Measurements from ENCODE around the gene TMEM132C. TPM values are rescaled to one million over a fixed set of nuclear protein-coding genes. Genes with fewer than 3 reads are reported as not detected.

The TMEM132C gene
- total RNA-seq, 1 donor from 2014 or later, result 0.64 TPM

DNA sequence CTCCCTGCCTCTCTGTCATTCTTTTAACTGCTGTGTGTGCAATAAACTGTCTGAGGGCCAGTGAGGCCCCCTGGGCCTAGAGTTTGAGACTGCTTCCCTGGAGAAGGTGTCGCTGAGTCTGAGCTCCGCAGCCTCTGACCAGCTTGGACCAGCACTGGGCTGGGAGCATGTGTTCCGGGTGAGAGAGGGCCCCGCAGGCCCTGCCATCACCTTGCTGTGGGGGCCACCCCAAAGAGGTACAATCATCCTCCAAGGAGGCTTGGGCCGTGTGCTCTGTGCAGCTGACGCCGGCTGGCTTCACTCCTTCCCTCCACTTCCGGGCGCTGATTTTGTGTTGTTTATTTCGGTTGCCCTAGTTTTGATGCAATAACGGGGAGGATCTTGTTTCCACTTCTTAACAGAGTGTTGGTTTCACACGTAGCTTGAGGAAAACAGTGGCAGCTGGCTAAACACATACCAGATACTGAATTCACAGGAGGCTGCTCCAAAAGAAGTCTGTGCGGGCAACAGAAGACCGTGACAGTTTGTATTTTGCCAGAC lies 121.6 kb downstream of the TMEM132C start:
- intact Hi-C loops (cut with DNase I), result no loop called here
- Histone ChIP-seq H3K27me3 (peaks cover 8% of the 10 kb centered on the region), H3K4me1 (no peaks in the 10 kb centered on the region), H3K4me3 (no peak overlapping the region), H3K36me3 (no peaks in the 10 kb centered on the region), H3K27ac (no peak overlapping the region), H3K9me3 (no peaks in the 10 kb centered on the region)
- ATAC-seq (peak; percentile 21), DNase-seq (no peak)
- TF ChIP-seq, protein P1, sequence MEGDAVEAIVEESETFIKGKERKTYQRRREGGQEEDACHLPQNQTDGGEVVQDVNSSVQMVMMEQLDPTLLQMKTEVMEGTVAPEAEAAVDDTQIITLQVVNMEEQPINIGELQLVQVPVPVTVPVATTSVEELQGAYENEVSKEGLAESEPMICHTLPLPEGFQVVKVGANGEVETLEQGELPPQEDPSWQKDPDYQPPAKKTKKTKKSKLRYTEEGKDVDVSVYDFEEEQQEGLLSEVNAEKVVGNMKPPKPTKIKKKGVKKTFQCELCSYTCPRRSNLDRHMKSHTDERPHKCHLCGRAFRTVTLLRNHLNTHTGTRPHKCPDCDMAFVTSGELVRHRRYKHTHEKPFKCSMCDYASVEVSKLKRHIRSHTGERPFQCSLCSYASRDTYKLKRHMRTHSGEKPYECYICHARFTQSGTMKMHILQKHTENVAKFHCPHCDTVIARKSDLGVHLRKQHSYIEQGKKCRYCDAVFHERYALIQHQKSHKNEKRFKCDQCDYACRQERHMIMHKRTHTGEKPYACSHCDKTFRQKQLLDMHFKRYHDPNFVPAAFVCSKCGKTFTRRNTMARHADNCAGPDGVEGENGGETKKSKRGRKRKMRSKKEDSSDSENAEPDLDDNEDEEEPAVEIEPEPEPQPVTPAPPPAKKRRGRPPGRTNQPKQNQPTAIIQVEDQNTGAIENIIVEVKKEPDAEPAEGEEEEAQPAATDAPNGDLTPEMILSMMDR (IDR thresholded peaks at IDR 0.05), result no peak

DNA sequence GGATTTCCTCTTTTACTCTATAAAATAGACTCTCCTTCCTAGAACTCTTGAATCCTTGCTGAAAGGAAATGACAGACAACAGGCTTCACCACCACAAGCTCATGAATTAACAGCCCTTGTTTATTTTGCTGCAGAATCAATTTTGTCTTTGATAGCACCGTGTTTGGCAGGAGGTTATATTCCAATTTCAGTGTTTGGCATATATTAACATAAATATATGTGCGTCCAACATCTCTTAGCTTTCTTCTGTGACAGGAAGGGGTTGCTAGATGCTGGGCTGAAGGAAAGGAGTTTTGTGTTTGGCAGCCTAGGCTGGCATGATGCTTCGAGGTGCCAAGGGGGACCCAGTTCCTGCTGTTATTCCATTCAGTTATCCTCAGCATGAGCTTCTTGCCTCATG lies 126.4 kb downstream of the TMEM132C start:
- Histone ChIP-seq H3K4me1 (no peaks in the 10 kb centered on the region), H3K9me3 (no peaks in the 10 kb centered on the region), H3K27me3 (no peaks in the 10 kb centered on the region), H3K4me3 (no peak overlapping the region), H3K27ac (no peak overlapping the region), H3K36me3 (no peaks in the 10 kb centered on the region)
- ATAC-seq (no peak), DNase-seq (no peak)
- intact Hi-C loops (cut with DNase I), result no loop called here
- TF ChIP-seq, protein P1 (IDR thresholded peaks at IDR 0.05), result no peak

DNA sequence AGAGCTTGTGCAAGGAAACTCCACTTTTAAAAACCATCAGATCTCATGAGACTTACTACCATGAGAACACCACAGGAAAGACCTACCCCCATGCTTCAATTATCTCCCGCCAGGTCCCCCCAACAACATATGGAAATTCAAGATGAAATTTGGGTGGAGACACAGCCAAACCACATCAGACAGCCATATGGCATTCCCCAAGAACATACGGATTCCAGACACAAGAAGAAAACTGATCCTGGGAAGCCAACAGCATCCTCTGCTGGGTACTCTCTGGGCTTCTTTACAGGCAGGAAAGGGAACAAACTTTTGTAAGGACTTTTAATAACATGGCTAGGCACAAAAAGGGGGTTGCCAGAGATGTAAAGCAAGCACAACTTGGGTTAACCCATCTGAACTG lies 127.2 kb downstream of the TMEM132C start:
- TF ChIP-seq, protein P1 (IDR thresholded peaks at IDR 0.05), result no peak
- no peaks in the 10 kb centered on the region for H3K9me3 ChIP-seq
- no peak overlapping the region for H3K4me3 ChIP-seq
- H3K27ac ChIP-seq, result no peak overlapping the region
- H3K36me3 ChIP-seq, result no peaks in the 10 kb centered on the region
- intact Hi-C loops (cut with DNase I), result no loop called here
- no peaks in the 10 kb centered on the region for H3K27me3 ChIP-seq
- H3K4me1 ChIP-seq, result no peaks in the 10 kb centered on the region
- no peak for ATAC-seq
- no peak for DNase-seq

DNA sequence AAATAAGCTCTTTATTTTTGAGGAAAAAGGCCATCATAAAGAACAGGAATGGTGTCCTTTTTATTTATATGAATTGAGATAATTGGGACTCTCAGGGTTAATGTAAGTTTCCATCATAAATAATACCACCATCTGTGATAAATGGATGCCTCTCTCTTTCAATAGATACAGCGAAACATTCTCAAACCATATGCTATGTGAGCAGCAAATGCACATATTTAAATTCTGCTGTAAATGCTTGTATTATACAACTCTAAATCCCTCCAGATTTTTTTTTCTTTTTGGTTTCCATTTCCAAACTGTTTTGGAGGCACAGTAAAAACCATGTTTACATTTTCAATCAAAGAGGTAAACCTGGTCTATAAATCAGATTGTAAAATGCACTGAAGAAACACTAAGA lies 132.3 kb downstream of the TMEM132C start:
- intact Hi-C loops (cut with DNase I), result no loop called here
- no peak overlapping the region for H3K4me3 ChIP-seq
- ATAC-seq, result no peak

DNA sequence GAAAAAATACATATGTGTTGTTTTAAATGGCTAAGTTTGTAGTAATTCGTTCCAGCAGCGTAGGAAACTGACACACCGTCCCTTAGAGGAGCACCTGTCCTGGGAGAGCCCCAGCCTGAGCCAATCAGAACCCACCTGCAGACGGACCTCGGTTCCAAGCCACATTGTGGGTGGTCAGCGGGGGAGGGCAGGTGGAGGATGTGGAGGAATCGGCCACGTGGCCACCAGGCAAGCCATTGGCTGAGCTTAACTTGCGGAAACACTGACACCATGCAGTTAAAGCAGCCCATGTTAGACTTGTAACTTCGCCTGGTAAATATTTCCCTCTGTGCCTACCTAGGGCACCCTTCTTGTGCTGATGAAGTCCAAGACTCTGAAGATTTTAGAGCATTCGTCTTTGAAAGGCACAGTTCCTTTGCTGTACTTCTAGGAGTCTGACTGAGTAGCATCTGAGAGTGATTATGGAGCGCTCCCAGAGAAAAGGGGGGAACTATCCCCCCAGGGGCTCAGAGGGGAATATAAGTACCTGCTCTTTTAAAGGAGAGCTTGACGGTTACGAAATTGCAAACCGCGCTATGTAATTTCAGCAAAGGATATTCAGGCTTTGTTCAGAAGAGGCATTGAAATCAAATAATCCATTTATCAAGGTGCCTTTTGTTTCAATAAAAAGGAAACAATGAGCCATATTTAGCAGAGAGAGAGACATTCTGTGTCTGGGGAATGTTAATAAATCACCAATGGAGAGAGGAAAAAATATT lies 135.7 kb downstream of the TMEM132C start:
- H3K36me3 ChIP-seq, result no peaks in the 10 kb centered on the region
- no peaks in the 10 kb centered on the region for H3K4me1 ChIP-seq
- no peak overlapping the region for H3K4me3 ChIP-seq
- DNase-seq (no peak), ATAC-seq (no peak)
- TF ChIP-seq, protein P1 (IDR thresholded peaks at IDR 0.05), result no peak
- no peak overlapping the region for H3K27ac ChIP-seq
- no peaks in the 10 kb centered on the region for H3K27me3 ChIP-seq
- intact Hi-C loops (cut with DNase I), result no loop called here
- no peaks in the 10 kb centered on the region for H3K9me3 ChIP-seq

More for the DNA sequence above, 132.3 kb downstream of the TMEM132C start:
- Histone ChIP-seq H3K27ac (no peak overlapping the region), H3K36me3 (no peaks in the 10 kb centered on the region), H3K27me3 (no peaks in the 10 kb centered on the region), H3K4me1 (no peaks in the 10 kb centered on the region), H3K9me3 (no peaks in the 10 kb centered on the region)
- DNase-seq, result no peak
- TF ChIP-seq, protein P1 (IDR thresholded peaks at IDR 0.05), result no peak

Measured in upper lobe of right lung (tissue), 1 donor.